ENCODE measurements around the gene CFAP221. TPM values are rescaled to one million over a fixed set of nuclear protein-coding genes. Genes with fewer than 3 reads are reported as not detected.

The CFAP221 gene
- total and polyA plus RNA-seq, 10 of the 15 experiments (the other 5 are each of a cell fraction or from before 2014, with no cell fraction given) = not detected

GRCh38 chr2:119544939-119545475 lies 758 bp downstream of the CFAP221 start:
- no peaks in the 10 kb centered on the region for H3K9me3 ChIP-seq (replicated peaks; ENCODE audit: control insufficient read depth, insufficient read depth, low read length)
- H2AFZ ChIP-seq (ENCODE audit: control insufficient read depth, low read depth, low read length) = no peak overlapping the region
- H3K27me3 ChIP-seq (replicated peaks in 1 of 2; ENCODE audit: control insufficient read depth in 2 of 2, insufficient read depth in 2 of 2, low read length in 1 of 2) = peaks cover 0 to 5% of the 10 kb centered on the region in 2 experiments; a peak in 3 of 4 replicates
- no peak overlapping the region for H3K27ac ChIP-seq (ENCODE audit: control insufficient read depth, insufficient read depth)
- in situ Hi-C loops (cut with MboI) (no loop called here), intact Hi-C loops (cut with micrococcal nuclease; ENCODE audit: unreplicated experiment) (no loop called here)
- no peaks in the 10 kb centered on the region for H4K20me1 ChIP-seq (ENCODE audit: control insufficient read depth, insufficient read depth)
- no peak overlapping the region for H3K4me3 ChIP-seq
- POLR2A ChIA-PET = no interaction called here
- H3K9ac ChIP-seq (ENCODE audit: control insufficient read depth, insufficient read depth, low read length) = no peak overlapping the region
- no peak for DNase-seq (ENCODE audit: low read depth, low spot score)
- CTCF ChIA-PET = no interaction called here
- no peak for ATAC-seq
- FAIRE-seq = no peak
- H3K4me1 ChIP-seq (ENCODE audit: control insufficient read depth, insufficient read depth, low read length) = no peaks in the 10 kb centered on the region
- BruUV-seq (replicated peaks) = no TSS peak
- no peak for TF ChIP-seq HDAC2 (IDR thresholded peaks at IDR 0.05)
- TF ChIP-seq HDGF (IDR thresholded peaks at IDR 0.05) = no peak
- TF ChIP-seq BCL11A (IDR thresholded peaks at IDR 0.05; ENCODE audit: low read depth, low read length) = no peak
- no peak for TF ChIP-seq TAF1 (IDR thresholded peaks at IDR 0.05; ENCODE audit: borderline replicate concordance, low read depth, low read length)
- TF ChIP-seq BRCA1 (IDR thresholded peaks at IDR 0.05; ENCODE audit: low read depth, low read length) = no peak
- TF ChIP-seq ZBTB11 (CRISPR knock-in tag; IDR thresholded peaks at IDR 0.05) = no peak
- no peak for TF ChIP-seq BMI1 (IDR thresholded peaks at IDR 0.05; ENCODE audit: borderline replicate concordance)
- no peak for TF ChIP-seq DPF2 (IDR thresholded peaks at IDR 0.05)
- no peak for TF ChIP-seq NFXL1 (IDR thresholded peaks at IDR 0.05; ENCODE audit: borderline replicate concordance)
- TF ChIP-seq YBX1 (IDR thresholded peaks at IDR 0.05) = no peak
- no peak for TF ChIP-seq RFX5 (IDR thresholded peaks at IDR 0.05; ENCODE audit: low read depth, low read length)
- no peak for TF ChIP-seq ZBTB40 (IDR thresholded peaks at IDR 0.05; ENCODE audit: borderline replicate concordance)
- TF ChIP-seq IRF5 (IDR thresholded peaks at IDR 0.05; ENCODE audit: borderline replicate concordance) = no peak
- no peak for TF ChIP-seq ELK1 (IDR thresholded peaks at IDR 0.05; ENCODE audit: low read depth, low read length)
- TF ChIP-seq NR2C1 (IDR thresholded peaks at IDR 0.05) = no peak
- TF ChIP-seq POLR2AphosphoS5 (IDR thresholded peaks at IDR 0.05; ENCODE audit: low read length) = no peak
- no peak overlapping the region for H3K4me2 ChIP-seq (ENCODE audit: control insufficient read depth, insufficient read depth)
- WGBS (ENCODE audit: insufficient coverage, insufficient replicate concordance, low lambda C conversion rate, missing lambda C conversion rate) = 86% methylated on average over 9 of the region's 11 CpGs
- RAD21 ChIA-PET (ENCODE audit: unreplicated experiment) = no interaction called here
- no peaks in the 10 kb centered on the region for H3K79me2 ChIP-seq (ENCODE audit: control insufficient read depth, insufficient read depth, low read length)
- no peaks in the 10 kb centered on the region for H3K36me3 ChIP-seq (ENCODE audit: control insufficient read depth in 2 of 2, insufficient read depth in 2 of 2, low read length in 1 of 2)
- SMC1A ChIA-PET (ENCODE audit: uncharacterized antibody, unreplicated experiment) = no interaction called here
